K562 (cell line): ENCODE measurements around the gene ZBTB24.

Experiments used
- CTCF ChIP-seq, 3 experiments: IDR thresholded peaks in 2 of 3; conservative IDR thresholded peaks in 1 of 3; 2 replicates each; pipeline ENCODE4 v1.5.1; 2011 to 2012; ENCODE audit warnings: low read length in 3 of 3, mild to moderate bottlenecking in 3 of 3, control low read depth in 2 of 3, improper control_type of control experiment in 1 of 3, inconsistent platforms in 1 of 3, low read depth in 1 of 3, mixed read lengths in 1 of 3, moderate library complexity in 1 of 3; ENCODE audit not compliant: insufficient read depth in 2 of 3
- DPF2 ChIP-seq: fragments of 450-650 bp; IDR thresholded peaks from 2 replicates; pipeline ENCODE4 v1.6.1; 2016
- ELF1 ChIP-seq: fragments of 200-800 bp; sonication (Bioruptor generic); IDR thresholded peaks from 2 replicates; pipeline ENCODE4 v1.6.1; 2016; ENCODE audit warnings: missing genetic modification characterization, missing compliant biosample characterization
- KDM4B ChIP-seq, 2 experiments: fragments of 450-650 bp in 1 of 2; sonication (generic) in 1 of 2; IDR thresholded peaks; 2 replicates each; pipeline ENCODE4 v1.6.1; 2016 to 2017; ENCODE audit warnings: borderline replicate concordance in 2 of 2, antibody characterized with exemption in 1 of 2, low read depth in 1 of 2, mild to moderate bottlenecking in 1 of 2

GRCh38 chr6:109429496-109429895 is 53.5 kb downstream of the ZBTB24 start:
- no peak for TF ChIP-seq CTCF (IDR thresholded peaks at IDR 0.05 in 2 of 3, conservative IDR thresholded peaks at IDR 0.05 in 1 of 3; ENCODE audit: insufficient read depth in 2 of 3, low read depth in 1 of 3, low read length in 3 of 3)
- no peak for TF ChIP-seq ELF1 (tag)
- TF ChIP-seq KDM4B (IDR thresholded peaks at IDR 0.05; ENCODE audit: borderline replicate concordance in 2 of 2, low read depth in 1 of 2) = no peak
- TF ChIP-seq DPF2 = no peak
